ENCODE measurements around the gene CNPY2.

DNA sequence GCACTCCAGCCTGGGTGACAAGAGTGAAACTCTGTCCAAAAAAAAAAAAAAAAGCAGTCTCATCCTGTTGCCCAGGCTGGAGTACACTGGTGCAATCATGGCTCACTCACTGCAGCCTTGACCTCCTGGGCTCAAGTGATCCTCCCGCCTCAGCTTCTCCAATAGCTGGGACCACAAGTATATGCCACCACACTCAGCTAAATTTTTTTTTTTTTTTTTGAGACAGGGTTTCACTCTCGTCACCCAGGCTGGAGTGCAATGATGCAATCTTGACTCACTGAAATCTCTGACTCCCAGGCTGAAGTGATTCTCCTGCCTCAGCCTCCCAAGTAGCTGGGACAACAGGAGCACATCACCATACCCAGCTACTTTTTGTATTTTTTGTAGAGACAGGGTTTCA, 5.2 kb upstream of the CNPY2 start:
- no peak for TF ChIP-seq BHLHE40 (IDR thresholded peaks at IDR 0.05; ENCODE audit: borderline replicate concordance)
- TF ChIP-seq SP1 (IDR thresholded peaks at IDR 0.05) = no peak
- no peak for TF ChIP-seq FOXM1 (IDR thresholded peaks at IDR 0.05; ENCODE audit: borderline replicate concordance)
- TF ChIP-seq ELF4 (IDR thresholded peaks at IDR 0.05) = no peak
- TF ChIP-seq SUZ12 (IDR thresholded peaks at IDR 0.05) = no peak
- no peak for TF ChIP-seq FOXA1 (IDR thresholded peaks at IDR 0.05)
- TF ChIP-seq, protein P1, sequence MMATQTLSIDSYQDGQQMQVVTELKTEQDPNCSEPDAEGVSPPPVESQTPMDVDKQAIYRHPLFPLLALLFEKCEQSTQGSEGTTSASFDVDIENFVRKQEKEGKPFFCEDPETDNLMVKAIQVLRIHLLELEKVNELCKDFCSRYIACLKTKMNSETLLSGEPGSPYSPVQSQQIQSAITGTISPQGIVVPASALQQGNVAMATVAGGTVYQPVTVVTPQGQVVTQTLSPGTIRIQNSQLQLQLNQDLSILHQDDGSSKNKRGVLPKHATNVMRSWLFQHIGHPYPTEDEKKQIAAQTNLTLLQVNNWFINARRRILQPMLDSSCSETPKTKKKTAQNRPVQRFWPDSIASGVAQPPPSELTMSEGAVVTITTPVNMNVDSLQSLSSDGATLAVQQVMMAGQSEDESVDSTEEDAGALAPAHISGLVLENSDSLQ (IDR thresholded peaks at IDR 0.05) = no peak
- no peak for TF ChIP-seq NFRKB (IDR thresholded peaks at IDR 0.05)
- TF ChIP-seq FOXK2 (IDR thresholded peaks at IDR 0.05) = no peak
- TF ChIP-seq TARDBP (IDR thresholded peaks at IDR 0.05) = no peak
- TF ChIP-seq L3MBTL2 (conservative IDR thresholded peaks at IDR 0.05) = no peak
- no peak for TF ChIP-seq CTBP1 (IDR thresholded peaks at IDR 0.05; ENCODE audit: borderline replicate concordance)
- no peak for TF ChIP-seq ZNF384 (IDR thresholded peaks at IDR 0.05)

Data from HEK293T (cell line).